ENCODE measurements around the gene CHRNA10. TPM values are rescaled to one million over a fixed set of nuclear protein-coding genes. Genes with fewer than 3 reads are reported as not detected.
A peak's percentile ranks its signal among the peaks of the same experiment; 100 is the strongest.

CHRNA10 gene
- total and polyA plus RNA-seq, 2 of the 13 experiments (the other 11 are each of a cell fraction or from before 2014, with no cell fraction given): 0.53 to 0.71 TPM

GRCh38 chr11:3642071-3642951 lies 28.9 kb downstream of the CHRNA10 start (continued):
- TF ChIP-seq ZBTB21 (CRISPR knock-in tag; IDR thresholded peaks at IDR 0.05): no peak
- TF ChIP-seq RNF2 (conservative IDR thresholded peaks at IDR 0.05; ENCODE audit: low read depth): peak; percentile 70; the same call in 1 of the 2 replicates
- TF ChIP-seq TBP (CRISPR knock-in tag; IDR thresholded peaks at IDR 0.05): no peak
- TF ChIP-seq ZNF800 (CRISPR knock-in tag; IDR thresholded peaks at IDR 0.05): peak; percentile 21; the same call in 1 of the 2 replicates
- TF ChIP-seq ZNF598 (CRISPR knock-in tag; IDR thresholded peaks at IDR 0.05; ENCODE audit: borderline replicate concordance): no peak
- TF ChIP-seq PCBP1 (IDR thresholded peaks at IDR 0.05; ENCODE audit: borderline replicate concordance, low read depth, low read length): no peak
- TF ChIP-seq ZNF616 (CRISPR knock-in tag; IDR thresholded peaks at IDR 0.05; ENCODE audit: low read depth): no peak
- TF ChIP-seq ZNF777 (CRISPR knock-in tag; IDR thresholded peaks at IDR 0.05): peak; percentile 44; the same call in 1 of the 2 replicates
- no peak for TF ChIP-seq ZC3H13 (CRISPR knock-in tag; IDR thresholded peaks at IDR 0.05)
- peak; percentile 36; the same call in 1 of the 2 replicates for TF ChIP-seq SP5 (CRISPR knock-in tag; IDR thresholded peaks at IDR 0.05; ENCODE audit: borderline replicate concordance, low read depth)
- no peak for TF ChIP-seq WIZ (CRISPR knock-in tag; IDR thresholded peaks at IDR 0.05)
- no peak for TF ChIP-seq CREB3 (CRISPR knock-in tag; IDR thresholded peaks at IDR 0.05)
- no peak for TF ChIP-seq TCF12 (IDR thresholded peaks at IDR 0.05)
- no peak for TF ChIP-seq TCF12 (CRISPR knock-in tag; IDR thresholded peaks at IDR 0.05)
- no peak for TF ChIP-seq ZBED4 (CRISPR knock-in tag; IDR thresholded peaks at IDR 0.05; ENCODE audit: borderline replicate concordance)
- TF ChIP-seq TEAD3 (CRISPR knock-in tag; optimal IDR thresholded peaks at IDR 0.05; ENCODE audit: borderline replicate concordance): peak; percentile 8
- no peak for TF ChIP-seq NCOA1 (CRISPR knock-in tag; IDR thresholded peaks at IDR 0.05)
- no peak for TF ChIP-seq PPARG (CRISPR knock-in tag; conservative IDR thresholded peaks at IDR 0.05)
- no peak for TF ChIP-seq ZSCAN9 (CRISPR knock-in tag; IDR thresholded peaks at IDR 0.05; ENCODE audit: borderline replicate concordance)
- TF ChIP-seq ZNF275 (CRISPR knock-in tag; IDR thresholded peaks at IDR 0.05; ENCODE audit: borderline replicate concordance): no peak
- TF ChIP-seq MZF1 (CRISPR knock-in tag; IDR thresholded peaks at IDR 0.05; ENCODE audit: borderline replicate concordance): no peak
